Activated effector memory CD4-positive, alpha-beta T cell treated with Interleukin-2 at 50 U/mL for 16 hours (primary cell): ENCODE data around the gene FER.
"Not testable (repeated sequence)": the region's sequence is repeated elsewhere in the genome, so short reads cannot be mapped to it uniquely, and the experiment has no call there.

Experiments used
- DNase-seq: peaks from one replicate; pipeline ENCODE4 v3.0.0-alpha.2; 2020

FER gene

DNA sequence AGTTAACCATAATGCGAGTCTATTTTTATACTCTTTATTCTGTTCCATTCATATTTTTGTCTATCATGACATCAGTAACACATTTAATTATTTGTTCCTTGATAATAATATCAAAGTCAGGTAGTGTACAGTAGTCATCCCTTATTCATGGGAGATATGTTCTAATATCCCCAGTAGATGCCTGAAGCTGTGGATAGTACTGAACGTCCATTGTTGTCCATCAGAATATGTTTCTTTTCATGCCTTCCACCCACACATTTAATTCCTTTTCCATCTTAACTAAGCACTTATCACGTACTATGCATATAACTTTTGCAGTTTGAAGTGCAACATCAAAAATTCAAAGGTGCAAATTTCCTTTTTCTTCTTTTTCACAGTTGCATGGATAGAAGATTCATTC is 53.6 kb downstream of the FER start:
- DNase-seq = no peak

DNA sequence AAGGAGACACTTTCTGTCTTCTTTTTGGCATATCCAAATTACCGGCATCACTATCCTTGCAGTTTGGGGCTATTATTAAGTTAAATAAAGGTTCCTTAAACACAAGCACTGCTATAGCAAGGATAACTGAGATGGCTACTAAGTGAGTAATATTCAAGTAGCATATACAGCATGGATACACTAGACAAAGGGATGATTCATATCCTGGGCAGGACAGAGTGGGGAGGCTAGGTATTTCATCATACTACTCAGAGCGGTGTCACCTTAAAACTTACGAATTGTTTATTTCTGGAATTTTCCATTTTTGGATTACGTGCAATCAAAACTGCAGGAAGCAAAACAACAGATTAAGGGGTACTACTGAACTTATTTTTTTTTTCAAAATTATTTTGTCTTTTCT is 54.1 kb downstream of the FER start:
- no peak for DNase-seq

- DNase-seq = no peak
These were observed 63.0 kb downstream of the FER start for GRCh38 chr5:108810717-108811116.

GRCh38 chr5:108813673-108814072 is 66.0 kb downstream of the FER start:
- DNase-seq = no peak

DNA sequence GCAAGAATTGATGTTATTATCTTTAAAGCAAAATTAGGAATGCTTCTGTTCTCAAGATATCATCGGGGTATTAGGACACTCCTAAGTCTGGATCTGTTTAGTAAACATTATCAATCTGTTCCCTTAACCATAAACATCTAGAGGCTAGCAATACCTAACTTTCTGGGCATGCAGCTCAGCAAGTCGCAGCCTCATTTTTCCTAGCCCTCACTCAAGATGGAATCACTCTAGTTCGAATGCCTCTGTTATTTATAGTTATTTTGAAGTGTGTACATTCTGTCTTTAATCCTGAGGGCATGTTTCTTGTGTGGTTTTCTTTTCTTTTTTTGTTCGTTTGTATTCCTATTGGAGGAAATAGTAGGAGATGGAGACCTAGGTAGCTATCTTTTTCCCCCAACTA is 66.9 kb downstream of the FER start:
- no peak for DNase-seq

- no peak for DNase-seq
These were observed 71.0 kb downstream of the FER start for GRCh38 chr5:108818613-108819272.

- no peak for DNase-seq
These were observed 73.3 kb downstream of the FER start for GRCh38 chr5:108820983-108821382.

- no peak for DNase-seq
These were observed 74.7 kb downstream of the FER start for GRCh38 chr5:108822211-108822947.

DNA sequence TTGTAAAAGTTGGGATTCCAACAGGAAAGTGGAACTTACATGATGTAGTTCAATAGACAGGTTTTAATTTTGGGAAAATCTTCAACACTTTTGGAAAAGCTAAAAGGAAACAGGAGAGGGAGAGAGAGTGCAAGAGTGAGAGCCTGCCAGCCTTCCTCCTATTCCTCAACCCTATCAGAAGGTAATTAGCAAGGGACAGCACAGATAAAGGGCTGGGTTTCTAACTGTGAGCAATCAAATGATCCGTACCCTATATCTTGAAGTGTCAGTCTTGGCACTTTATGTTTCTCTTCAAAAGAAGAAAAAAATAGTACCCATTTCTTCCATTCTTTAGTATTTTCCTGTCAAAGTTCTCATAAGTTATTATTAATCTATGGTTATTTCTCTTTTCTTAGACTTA is 79.4 kb downstream of the FER start:
- no peak for DNase-seq

DNA sequence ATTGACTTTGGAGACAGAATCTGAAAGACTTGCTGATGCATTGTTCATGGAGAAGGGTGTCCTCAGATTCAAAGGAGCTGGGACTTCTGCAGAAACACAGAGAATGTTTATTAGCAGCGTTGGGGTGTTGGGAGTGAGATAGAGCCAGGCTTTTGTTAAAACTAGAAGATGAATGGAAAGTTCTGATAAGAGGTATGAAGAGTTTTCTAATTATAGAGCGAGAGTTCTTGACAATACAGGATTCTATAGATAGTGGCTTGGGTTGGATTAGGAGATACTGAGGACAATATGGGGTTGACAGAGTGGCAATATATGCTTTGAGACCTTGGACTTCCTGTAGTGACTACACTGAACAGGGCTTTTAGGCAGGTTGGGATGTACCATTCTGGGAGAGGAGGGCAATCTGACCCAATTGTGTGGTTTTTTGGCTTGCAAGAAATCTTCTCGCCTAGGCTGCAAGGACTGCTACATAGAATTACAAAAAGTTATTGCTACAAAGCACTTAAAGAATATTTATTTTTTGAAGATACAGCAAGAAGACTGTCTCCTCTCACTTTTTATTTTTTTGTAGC is 83.1 kb downstream of the FER start:
- no peak for DNase-seq

- no peak for DNase-seq
These were observed 88.8 kb downstream of the FER start for GRCh38 chr5:108836492-108836891.

DNA sequence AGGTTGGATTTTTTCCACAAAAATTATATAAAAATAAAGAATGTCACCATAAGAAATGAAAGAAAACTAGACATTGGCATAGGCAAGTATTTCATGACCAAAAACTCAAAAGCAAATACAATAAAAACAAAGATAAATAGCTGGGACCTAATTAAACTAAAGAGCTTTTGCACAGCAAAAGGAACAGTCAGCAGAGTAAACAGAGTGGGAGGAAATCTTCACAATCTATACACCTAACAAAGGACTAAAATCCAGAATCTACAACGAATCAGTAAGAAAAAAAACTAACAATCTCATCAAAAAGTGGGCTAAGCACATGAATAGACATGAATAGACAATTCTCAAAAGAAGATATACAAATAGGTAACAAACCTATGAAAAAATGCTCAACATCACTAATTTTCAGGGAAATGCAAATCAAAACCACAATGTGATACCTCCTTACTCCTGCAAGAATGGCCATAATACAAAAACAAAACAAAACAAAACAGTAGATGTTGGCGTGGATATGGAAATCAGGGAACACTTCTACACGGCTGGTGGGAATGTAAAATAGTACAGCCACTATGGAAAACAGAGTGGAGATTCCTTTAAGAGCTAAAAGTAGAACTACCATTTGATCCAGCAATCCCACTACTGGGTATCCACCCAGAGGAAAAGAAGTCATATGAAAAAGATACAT is 94.7 kb downstream of the FER start:
- DNase-seq = not testable (repeated sequence)

GRCh38 chr5:108851129-108851528 is 103.4 kb downstream of the FER start:
- DNase-seq = not testable (repeated sequence)

GRCh38 chr5:108857905-108858304 is 110.2 kb downstream of the FER start:
- no peak for DNase-seq

DNA sequence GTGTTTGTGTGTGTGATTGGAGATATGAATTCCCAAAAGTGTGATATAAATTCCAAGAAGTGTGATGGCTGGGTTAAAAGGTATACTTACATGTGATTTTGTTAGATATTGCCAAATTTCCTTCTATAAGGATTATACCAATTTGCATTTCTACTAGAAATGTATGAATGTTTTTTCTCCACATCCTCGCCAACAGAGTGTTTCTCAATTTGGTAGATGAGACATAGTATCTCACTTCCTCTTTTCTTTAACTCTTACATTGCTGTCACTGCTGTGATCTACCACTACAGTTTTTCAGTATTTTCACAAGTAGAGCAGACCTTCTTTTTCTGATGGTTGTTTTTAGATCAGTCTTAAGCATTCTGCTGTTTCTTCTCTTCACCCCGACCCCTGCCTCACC is 111.3 kb downstream of the FER start:
- DNase-seq = no peak

DNA sequence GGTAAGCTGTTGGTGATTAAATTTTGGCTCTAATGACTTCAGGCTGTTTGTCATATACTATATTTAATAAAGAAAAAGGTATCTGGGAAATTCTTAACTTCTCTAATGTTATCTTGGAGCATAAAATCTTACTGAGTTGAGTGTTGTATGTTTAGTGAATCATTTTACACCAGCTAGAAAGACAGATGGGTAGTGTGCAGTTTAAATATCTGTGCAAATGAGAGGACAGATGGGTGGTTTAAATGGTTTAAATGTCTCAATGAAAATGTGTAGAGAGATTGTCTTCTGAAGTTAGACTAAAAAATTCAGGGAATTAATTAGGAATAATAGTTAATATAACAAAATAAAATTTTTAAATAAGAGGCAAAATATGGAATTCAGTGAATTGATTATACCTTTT is 114.5 kb downstream of the FER start:
- DNase-seq = no peak

- not testable (repeated sequence) for DNase-seq
These were observed 118.4 kb downstream of the FER start for GRCh38 chr5:108866097-108866496.

DNA sequence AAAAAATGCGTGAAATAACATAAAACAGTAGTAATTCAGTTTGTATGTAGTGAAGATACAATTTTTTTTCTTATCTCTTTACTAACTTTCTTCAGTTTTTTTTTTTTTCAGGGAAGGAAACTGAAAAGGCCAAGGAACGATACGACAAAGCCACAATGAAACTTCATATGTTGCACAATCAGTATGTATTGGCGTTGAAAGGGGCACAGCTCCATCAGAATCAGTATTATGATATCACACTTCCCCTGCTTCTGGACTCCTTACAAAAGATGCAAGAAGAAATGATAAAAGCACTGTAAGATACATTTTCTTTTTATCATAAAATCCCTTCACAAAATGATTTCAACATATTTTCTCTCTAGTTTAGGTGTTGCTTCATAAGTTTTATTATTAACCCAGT is 120.0 kb downstream of the FER start:
- no peak for DNase-seq

- no peak for DNase-seq
These were observed 121.4 kb downstream of the FER start for GRCh38 chr5:108869066-108869465.

- no peak for DNase-seq
These were observed 128.8 kb downstream of the FER start for GRCh38 chr5:108876451-108876850.

GRCh38 chr5:108878756-108879155 is 131.1 kb downstream of the FER start:
- DNase-seq = no peak

DNA sequence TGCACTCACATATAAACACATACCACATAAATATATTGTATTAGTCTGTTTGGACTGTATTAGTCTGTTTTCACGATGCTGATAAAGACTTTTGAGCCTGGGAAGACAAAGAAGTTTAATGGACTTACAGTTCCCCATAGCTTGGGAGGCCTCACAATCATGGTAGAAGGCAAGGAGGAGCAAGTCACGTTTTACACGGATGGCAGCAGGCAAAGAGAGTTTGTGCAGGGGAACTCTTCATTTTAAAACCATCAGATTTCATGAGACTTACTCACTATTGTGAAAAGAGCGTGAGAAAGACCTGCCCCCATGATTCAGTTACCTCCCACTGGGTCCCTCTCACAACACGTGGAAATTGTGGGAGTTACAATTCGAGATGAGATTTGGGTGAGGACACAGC is 133.4 kb downstream of the FER start:
- DNase-seq = no peak

- no peak for DNase-seq
These were observed 137.0 kb downstream of the FER start for GRCh38 chr5:108884736-108885135.

DNA sequence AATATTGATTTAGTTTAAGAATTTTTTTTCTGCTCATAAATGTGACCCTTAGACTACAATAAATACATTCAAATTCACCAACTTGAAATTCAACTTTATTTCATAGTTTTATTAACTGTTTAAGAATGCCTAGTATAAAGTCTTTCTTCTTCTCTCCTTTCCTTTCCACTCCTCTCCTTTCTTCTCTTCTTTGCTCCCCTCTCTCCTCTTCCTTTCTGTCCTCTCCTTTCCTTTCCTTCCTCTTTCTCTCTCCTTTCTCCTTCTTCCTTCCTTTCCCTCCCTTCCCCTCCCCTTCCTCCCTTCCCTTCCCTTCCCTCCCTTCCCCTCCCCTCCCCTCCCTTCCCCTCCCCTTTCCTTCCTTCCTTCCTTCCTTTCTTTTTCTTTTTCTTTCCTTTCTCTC is 150.6 kb downstream of the FER start:
- DNase-seq = no peak
